SK-N-DZ (cell line): Measurements from ENCODE around the gene SLC25A20.

ENCODE experiments used
- DNase-seq: peaks from one replicate; pipeline ENCODE4 v3.0.0-alpha.2; 2015; ENCODE audit warnings: low spot score

SLC25A20 gene

GRCh38 chr3:48899273-48899672 is 591 bp upstream of the SLC25A20 start:
- DNase-seq: no peak

- no peak for DNase-seq
These were observed 964 bp downstream of the SLC25A20 start for GRCh38 chr3:48897460-48898376.

- DNase-seq: no peak
These were observed 1.7 kb downstream of the SLC25A20 start for GRCh38 chr3:48896936-48897335.

- DNase-seq: no peak
These were observed 4.2 kb downstream of the SLC25A20 start for GRCh38 chr3:48894516-48894915.

- no peak for DNase-seq
These were observed 7.1 kb downstream of the SLC25A20 start for GRCh38 chr3:48891606-48892005.

GRCh38 chr3:48885753-48886152 is 12.9 kb downstream of the SLC25A20 start:
- DNase-seq: no peak

GRCh38 chr3:48881652-48882114 is 17.0 kb downstream of the SLC25A20 start:
- DNase-seq: no peak

- DNase-seq: no peak
These were observed 17.7 kb downstream of the SLC25A20 start for GRCh38 chr3:48881006-48881405.

GRCh38 chr3:48879994-48880377 is 18.7 kb downstream of the SLC25A20 start:
- no peak for DNase-seq

- DNase-seq: no peak
These were observed 19.2 kb downstream of the SLC25A20 start for GRCh38 chr3:48879307-48879993.

GRCh38 chr3:48877671-48878070 is 21.0 kb downstream of the SLC25A20 start:
- DNase-seq: no peak

- DNase-seq: no peak
These were observed 35.6 kb downstream of the SLC25A20 start for GRCh38 chr3:48863122-48863521.

GRCh38 chr3:48859206-48859605 is 39.5 kb downstream of the SLC25A20 start:
- no peak for DNase-seq

GRCh38 chr3:48858709-48859108 is 40.0 kb downstream of the SLC25A20 start:
- no peak for DNase-seq

- DNase-seq: no peak
These were observed 41.0 kb downstream of the SLC25A20 start for GRCh38 chr3:48857641-48858040.

GRCh38 chr3:48856469-48856868 is 42.2 kb downstream of the SLC25A20 start:
- no peak for DNase-seq

- DNase-seq: no peak
These were observed 42.8 kb downstream of the SLC25A20 start for GRCh38 chr3:48855681-48856447.

- DNase-seq: no peak
These were observed 46.5 kb downstream of the SLC25A20 start for GRCh38 chr3:48852151-48852550.

- peak; percentile 72 for DNase-seq
These were observed 47.3 kb downstream of the SLC25A20 start for GRCh38 chr3:48851407-48851806.

- no peak for DNase-seq
These were observed 49.7 kb downstream of the SLC25A20 start for GRCh38 chr3:48848816-48849515.
